ENCODE results near the gene DNAJA3. TPM values are rescaled to one million over a fixed set of nuclear protein-coding genes. Genes with fewer than 3 reads are reported as not detected.

Gene DNAJA3
- total RNA-seq, 1 donor from 2014 or later = 77.1 TPM

Other genes starting within 250 kb of the DNAJA3 start
- gene SRL, start 183.8 kb upstream of the DNAJA3 start, total RNA-seq = not detected in 2 replicates
- 40.4 and 41.9 TPM in 2 replicates for gene TFAP4, start 152.8 kb upstream of the DNAJA3 start, total RNA-seq
- gene GLIS2, start 109.8 kb upstream of the DNAJA3 start, total RNA-seq = 2.1 and 2.5 TPM in 2 replicates
- 73.1 and 73.8 TPM in 2 replicates for gene PAM16, start 74.5 kb upstream of the DNAJA3 start, total RNA-seq
- gene VASN, start 54.0 kb upstream of the DNAJA3 start, total RNA-seq = 0.16 TPM in 1 of 2 replicates, not detected in the other
- gene CORO7, start 9.3 kb upstream of the DNAJA3 start, total RNA-seq = 92.5 and 101 TPM in 2 replicates
- 30.7 and 35.2 TPM in 2 replicates for gene NMRAL1, start 48.8 kb downstream of the DNAJA3 start, total RNA-seq
- gene HMOX2, start 50.5 kb downstream of the DNAJA3 start, total RNA-seq = 70.2 and 75.2 TPM in 2 replicates
- gene CDIP1, start 112.9 kb downstream of the DNAJA3 start, total RNA-seq = 46.0 and 47.9 TPM in 2 replicates
- 0.05 TPM in 1 of 2 replicates, not detected in the other for gene C16orf96, start 130.5 kb downstream of the DNAJA3 start, total RNA-seq
- gene UBALD1, start 189.0 kb downstream of the DNAJA3 start, total RNA-seq = 21.1 and 25.0 TPM in 2 replicates
- 124 TPM in 2 replicates for gene MGRN1, start 199.0 kb downstream of the DNAJA3 start, total RNA-seq

Measured in activated T-helper 2 cell treated with anti-CD3 and anti-CD28 coated beads, Interferon-gamma antibody, Interleukin-2, Interleukin-4, amounts not matched to agents 10 μg/mL and 5 μg/mL and 100 μg/mL, durations not matched to agents 14 hours and 24 hours and 36 hours (primary cell).